Gastrocnemius medialis (tissue), 4 donors: ENCODE results near the gene DCBLD1.

Source experiments
- CTCF ChIP-seq, 5 experiments: fragments of 450-650 bp in 3 of 5; fragments of 200-600 bp in 2 of 5; sonication (generic) in 2 of 5; IDR thresholded peaks in 4 of 5; conservative IDR thresholded peaks in 1 of 5; 1 replicate in 4 of 5; 2 replicates in 1 of 5; pipeline ENCODE4 v1.5.1; 2016 to 2019; ENCODE audit warnings: antibody characterized with exemption in 5 of 5, mild to moderate bottlenecking in 3 of 5, moderate library complexity in 3 of 5
- POLR2A ChIP-seq, 2 donors: fragments of 450-650 bp; IDR thresholded peaks; one replicate each; pipeline ENCODE4 v1.6.1; 2017; ENCODE audit warnings: antibody characterized with exemption in 2 of 2, mild to moderate bottlenecking in 2 of 2, moderate library complexity in 2 of 2

GRCh38 chr6:117505311-117505710 is 22.8 kb downstream of the DCBLD1 start:
- no peak for TF ChIP-seq CTCF (IDR thresholded peaks at IDR 0.05 in 4 of 5, conservative IDR thresholded peaks at IDR 0.05 in 1 of 5)
- TF ChIP-seq POLR2A (IDR thresholded peaks at IDR 0.05) = no peak
